GM12878 (cell line): Measurements from ENCODE around the gene RGS16. TPM values are rescaled to one million over a fixed set of nuclear protein-coding genes. Genes with fewer than 3 reads are reported as not detected.

Experiments
- ATAC-seq: fragments of 200-7000 bp; cut with Tn5 transposase; 3 replicates; pipeline ENCODE4 v1.9.1; 2020; ENCODE audit warnings: mild to moderate bottlenecking, moderate library complexity
- BruUV-seq: library from RNA; stranded (reverse); fragments of 400-500 nt; replicated peaks from 2 replicates; lab custom pipeline; 2021; lab: Mats Ljungman, UMichigan
- CTCF ChIA-PET: fragments of 300-600 bp; sonication (Branson Sonifier 250); formaldehyde crosslinking; extraction: SDS; loops from one replicate; lab custom pipeline; 2021; ENCODE audit warnings: inconsistent platforms; lab: Yijun Ruan, JAX
- POLR2A ChIA-PET: fragments of 350-600 bp; formaldehyde crosslinking; extraction: SDS; loops from one replicate; lab custom pipeline; 2021; ENCODE audit warnings: inconsistent platforms; lab: Charles Lee
- RAD21 ChIA-PET: fragments of 300-600 bp; sonication (Branson Sonifier 250); formaldehyde crosslinking; loops from one replicate; lab custom pipeline; 2023; ENCODE audit warnings: antibody characterized with exemption; ENCODE audit not compliant: unreplicated experiment; lab: Charles Lee
- SMC1A ChIA-PET: fragments of 300-600 bp; sonication (Branson Sonifier 250); formaldehyde crosslinking; loops from one replicate; lab custom pipeline; 2023; ENCODE audit not compliant: unreplicated experiment, uncharacterized antibody; lab: Charles Lee
- DNase-seq: peaks from one replicate; pipeline ENCODE4 v3.0.0-alpha.2; 2011; ENCODE audit warnings: low read depth, low spot score
- FAIRE-seq: peaks from 3 replicates; lab custom pipeline; 2011; peaks lifted over from hg19 to GRCh38; lab: Jason Lieb, UNC
- H2AFZ ChIP-seq: 2 replicates; pipeline ENCODE4 v1.6.0; 2011; ENCODE audit warnings: low read depth, low read length, control low read depth; ENCODE audit not compliant: control insufficient read depth
- H3K27ac ChIP-seq: 2 replicates; pipeline ENCODE4 v1.5.1; 2011; ENCODE audit warnings: control low read depth; ENCODE audit not compliant: control insufficient read depth, insufficient read depth
- H3K27me3 ChIP-seq, 2 experiments: replicated peaks in 1 of 2; 2 replicates each; pipeline versions ENCODE4 v1.6.0 to v1.6.1; 2011; ENCODE audit warnings: low read length in 1 of 2; ENCODE audit not compliant: control insufficient read depth in 2 of 2, insufficient read depth in 2 of 2
- H3K36me3 ChIP-seq, 2 experiments: 2 replicates each; pipeline ENCODE4 v1.5.1; 2011; ENCODE audit warnings: low read length in 1 of 2; ENCODE audit not compliant: control insufficient read depth in 2 of 2, insufficient read depth in 2 of 2
- H3K4me1 ChIP-seq: 2 replicates; pipeline ENCODE4 v1.6.1; 2011; ENCODE audit warnings: mild to moderate bottlenecking, low read length, moderate library complexity, mixed read lengths; ENCODE audit not compliant: control insufficient read depth, insufficient read depth
- H3K4me2 ChIP-seq: 2 replicates; pipeline ENCODE4 v1.6.0; 2011; ENCODE audit warnings: control low read depth; ENCODE audit not compliant: control insufficient read depth, insufficient read depth
- H3K4me3 ChIP-seq: fragments of 200-600 bp; sonication (generic); 2 replicates; pipeline ENCODE4 v1.5.1; 2016
- H3K79me2 ChIP-seq: 2 replicates; pipeline ENCODE4 v1.6.0; 2011; ENCODE audit warnings: low read length; ENCODE audit not compliant: control insufficient read depth, insufficient read depth
- H3K9ac ChIP-seq: 2 replicates; pipeline ENCODE4 v1.8.0; 2011; ENCODE audit warnings: low read length, control low read depth, mixed read lengths; ENCODE audit not compliant: control insufficient read depth, insufficient read depth
- H3K9me3 ChIP-seq: replicated peaks from 3 replicates; pipeline ENCODE4 v1.5.1; 2011; ENCODE audit warnings: mild to moderate bottlenecking, low read length; ENCODE audit not compliant: control insufficient read depth, insufficient read depth
- H4K20me1 ChIP-seq: 2 replicates; pipeline ENCODE4 v1.6.0; 2011; ENCODE audit not compliant: control insufficient read depth, insufficient read depth
- DPF2 ChIP-seq: fragments of 450-650 bp; IDR thresholded peaks from 2 replicates; pipeline ENCODE4 v1.6.1; 2017; ENCODE audit warnings: mild to moderate bottlenecking
- EGR1 ChIP-seq, 2 experiments: IDR thresholded peaks; 1 replicate in 1 of 2; 2 replicates in 1 of 2; pipeline ENCODE4 v1.6.1; 2011 to 2012; ENCODE audit warnings: low read depth in 2 of 2, low read length in 2 of 2, borderline replicate concordance in 1 of 2, mild to moderate bottlenecking in 1 of 2, moderate library complexity in 1 of 2
- EZH2 ChIP-seq: IDR thresholded peaks from 2 replicates; pipeline ENCODE4 v1.6.1; 2012; ENCODE audit warnings: low read depth, mild to moderate bottlenecking, control low read depth, inconsistent platforms, low read length, borderline replicate concordance; ENCODE audit not compliant: control insufficient read depth
- MEF2A ChIP-seq: IDR thresholded peaks from 2 replicates; pipeline ENCODE4 v1.6.1; 2011; ENCODE audit warnings: low read depth, mild to moderate bottlenecking, low read length, moderate library complexity; ENCODE audit not compliant: insufficient read depth
- MXI1 ChIP-seq: fragments of 150-350 bp; IDR thresholded peaks from 2 replicates; pipeline ENCODE4 v1.6.1; 2011; ENCODE audit warnings: low read depth, mild to moderate bottlenecking, inconsistent platforms, low read length, improper control_type of control experiment
- POU2F2 ChIP-seq: IDR thresholded peaks from 3 replicates; pipeline ENCODE4 v1.6.1; 2011; ENCODE audit warnings: low read depth, mild to moderate bottlenecking, low read length, borderline replicate concordance
- RB1 ChIP-seq: fragments of 450-650 bp; formaldehyde crosslinking; IDR thresholded peaks from 2 replicates; pipeline ENCODE4 v1.6.1; 2017; ENCODE audit warnings: mild to moderate bottlenecking, borderline replicate concordance
- SP1 ChIP-seq: IDR thresholded peaks from one replicate; pipeline ENCODE4 v1.6.1; 2011; ENCODE audit warnings: low read depth, low read length
- STAT1 ChIP-seq: fragments of 450-650 bp; conservative IDR thresholded peaks from 2 replicates; pipeline ENCODE4 v1.6.1; 2014; ENCODE audit warnings: antibody characterized with exemption, mild to moderate bottlenecking
- WRNIP1 ChIP-seq: IDR thresholded peaks from 2 replicates; pipeline ENCODE4 v1.6.1; 2011; ENCODE audit warnings: low read depth, low read length, improper control_type of control experiment, borderline replicate concordance
- ZBED1 ChIP-seq: IDR thresholded peaks from 2 replicates; pipeline ENCODE4 v1.6.1; 2016; ENCODE audit warnings: borderline replicate concordance
- ZSCAN29 ChIP-seq: fragments of 450-650 bp; IDR thresholded peaks from 2 replicates; pipeline ENCODE4 v1.6.1; 2017; ENCODE audit warnings: mild to moderate bottlenecking, moderate library complexity
- WGBS: methylation state at CpG from one replicate; pipeline ENCODE4 v1.1.6; 2016; ENCODE audit warnings: low lambda C conversion rate; ENCODE audit not compliant: insufficient replicate concordance, insufficient coverage; ENCODE audit errors: missing lambda C conversion rate; 5-methylcytosine and 5-hydroxymethylcytosine counted together
- in situ Hi-C: fragments of 300-500 bp; cut with MboI; formaldehyde crosslinking; loops from 9 replicates; pipeline ENCODE4 v1.14.3; 2018; ENCODE audit warnings: mixed read lengths
- intact Hi-C: fragments of 100-400 bp; cut with micrococcal nuclease; formaldehyde crosslinking; loops from one replicate; pipeline ENCODE4 v1.14.2; 2022; ENCODE audit not compliant: unreplicated experiment
- polyA plus RNA-seq, 11 experiments: library from polyadenylated mRNA; depleted of rRNA in 4 of 11; unstranded in 6 of 11; stranded (reverse) in 5 of 11; fragments of >200 nt; fragmentation: Nextera tagmentation in 4 of 11; fragmentation: Illumina TruSeq in 1 of 11; extraction: Ambion mirVana in 4 of 11; extraction: Trizol in 1 of 11; gene quantifications; 1 replicate in 1 of 11; 2 replicates in 10 of 11; pipeline versions ENCODE4 v1.2.1 to v1.2.3, GENCODE V29; 2011 to 2016; ENCODE audit warnings: inconsistent platforms in 2 of 11, missing spikeins in 2 of 11, low read depth in 1 of 11
- total RNA-seq, 4 experiments: library from RNA; depleted of rRNA in 3 of 4; stranded (reverse); fragments of >200 nt in 3 of 4; fragmentation: Illumina TruSeq in 1 of 4; extraction: Trizol in 1 of 4; gene quantifications; 2 replicates each; pipeline versions ENCODE4 v1.2.1 to v1.2.3, GENCODE V29; 2013 to 2021
- TF ChIP-seq, protein P1 (sequence below), 3 experiments: IDR thresholded peaks in 2 of 3; conservative IDR thresholded peaks in 1 of 3; 2 replicates each; pipeline ENCODE4 v1.5.1; 2011; ENCODE audit warnings: low read depth in 3 of 3, low read length in 3 of 3, mild to moderate bottlenecking in 3 of 3, control low read depth in 2 of 3, moderate library complexity in 2 of 3, inconsistent platforms in 1 of 3, mixed read lengths in 1 of 3; ENCODE audit not compliant: control insufficient read depth in 2 of 3, insufficient read depth in 1 of 3; ENCODE audit errors: extremely low read depth in 1 of 3
- TF ChIP-seq, protein P2 (sequence below): fragments of 450-650 bp; formaldehyde crosslinking; IDR thresholded peaks from 2 replicates; pipeline ENCODE4 v1.5.0; 2022; ENCODE audit warnings: mild to moderate bottlenecking, missing genetic modification characterization

Gene RGS16
- total and polyA plus RNA-seq, 10 of the 15 experiments (the other 5 are each of a cell fraction or from before 2014, with no cell fraction given), result 16.4 to 58.2 (median 44.6) TPM

GRCh38 chr1:182622901-182623528 lies 18.8 kb upstream of the RGS16 start (continued):
- TF ChIP-seq EGR1 (IDR thresholded peaks at IDR 0.05; ENCODE audit: borderline replicate concordance in 1 of 2, low read depth in 2 of 2, low read length in 2 of 2) (peak; percentile 3 to 44; a peak in 2 of 3 replicates), POU2F2 (peak; percentile 56; the same call in 2 of the 3 replicates), DPF2 (no peak; the same call in 1 of the 2 replicates), ZBED1 (peak; percentile 66; the same call in 1 of the 2 replicates), STAT1 (no peak)
- TF ChIP-seq, protein P1, sequence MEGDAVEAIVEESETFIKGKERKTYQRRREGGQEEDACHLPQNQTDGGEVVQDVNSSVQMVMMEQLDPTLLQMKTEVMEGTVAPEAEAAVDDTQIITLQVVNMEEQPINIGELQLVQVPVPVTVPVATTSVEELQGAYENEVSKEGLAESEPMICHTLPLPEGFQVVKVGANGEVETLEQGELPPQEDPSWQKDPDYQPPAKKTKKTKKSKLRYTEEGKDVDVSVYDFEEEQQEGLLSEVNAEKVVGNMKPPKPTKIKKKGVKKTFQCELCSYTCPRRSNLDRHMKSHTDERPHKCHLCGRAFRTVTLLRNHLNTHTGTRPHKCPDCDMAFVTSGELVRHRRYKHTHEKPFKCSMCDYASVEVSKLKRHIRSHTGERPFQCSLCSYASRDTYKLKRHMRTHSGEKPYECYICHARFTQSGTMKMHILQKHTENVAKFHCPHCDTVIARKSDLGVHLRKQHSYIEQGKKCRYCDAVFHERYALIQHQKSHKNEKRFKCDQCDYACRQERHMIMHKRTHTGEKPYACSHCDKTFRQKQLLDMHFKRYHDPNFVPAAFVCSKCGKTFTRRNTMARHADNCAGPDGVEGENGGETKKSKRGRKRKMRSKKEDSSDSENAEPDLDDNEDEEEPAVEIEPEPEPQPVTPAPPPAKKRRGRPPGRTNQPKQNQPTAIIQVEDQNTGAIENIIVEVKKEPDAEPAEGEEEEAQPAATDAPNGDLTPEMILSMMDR (IDR thresholded peaks at IDR 0.05 in 2 of 3, conservative IDR thresholded peaks at IDR 0.05 in 1 of 3; ENCODE audit: control insufficient read depth in 2 of 3, extremely low read depth in 1 of 3, insufficient read depth in 1 of 3, low read depth in 3 of 3, low read length in 3 of 3), result no peak

DNA sequence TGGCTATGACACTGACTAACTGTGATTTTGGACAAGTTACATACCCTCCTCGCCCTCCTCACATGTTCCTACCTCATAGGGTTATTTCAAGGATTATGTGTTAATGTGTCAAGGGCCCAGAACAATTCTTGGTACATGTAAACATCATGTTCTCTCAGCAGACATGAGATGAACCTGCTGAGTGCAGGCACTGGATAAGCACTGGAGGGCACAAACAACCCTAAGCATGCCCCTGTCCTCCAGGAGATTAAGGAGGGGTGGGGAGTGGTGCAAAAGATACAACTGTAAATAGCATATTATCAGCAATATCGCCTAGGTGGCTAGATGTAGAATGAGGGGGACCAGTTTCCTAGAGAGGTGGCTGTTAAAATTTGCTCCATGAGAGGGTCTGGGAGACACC lies 17.7 kb upstream of the RGS16 start:
- FAIRE-seq (no peak), DNase-seq (no peak), ATAC-seq (no peak)
- ChIA-PET SMC1A (interaction anchor here (2.5 to 12.3 kb wide), 4 partner anchors 7 to 55 kb away, joined by 7 to 219 read pairs (median 78); partner anchors contain the start of gene RGS16), CTCF (interaction anchor here (0.6 to 37.4 kb wide), 3 partner anchors 26 to 208 kb away, joined by 3 to 1888 read pairs (median 5); partner anchors contain the start of gene NPL)
- Histone ChIP-seq H3K4me3 (no peak overlapping the region), H3K9me3 (peaks cover 2% of the 10 kb centered on the region; the same call in 1 of the 3 replicates), H3K27me3 (no peaks in the 10 kb centered on the region), H3K36me3 (no peaks in the 10 kb centered on the region), H3K4me1 (peaks cover 69% of the 10 kb centered on the region), H3K79me2 (no peaks in the 10 kb centered on the region), H4K20me1 (no peaks in the 10 kb centered on the region), H3K27ac (peak overlapping the region; percentile 33)
- intact Hi-C loops, result no loop called here
- no peak for TF ChIP-seq ZSCAN29
- TF ChIP-seq, protein P2, sequence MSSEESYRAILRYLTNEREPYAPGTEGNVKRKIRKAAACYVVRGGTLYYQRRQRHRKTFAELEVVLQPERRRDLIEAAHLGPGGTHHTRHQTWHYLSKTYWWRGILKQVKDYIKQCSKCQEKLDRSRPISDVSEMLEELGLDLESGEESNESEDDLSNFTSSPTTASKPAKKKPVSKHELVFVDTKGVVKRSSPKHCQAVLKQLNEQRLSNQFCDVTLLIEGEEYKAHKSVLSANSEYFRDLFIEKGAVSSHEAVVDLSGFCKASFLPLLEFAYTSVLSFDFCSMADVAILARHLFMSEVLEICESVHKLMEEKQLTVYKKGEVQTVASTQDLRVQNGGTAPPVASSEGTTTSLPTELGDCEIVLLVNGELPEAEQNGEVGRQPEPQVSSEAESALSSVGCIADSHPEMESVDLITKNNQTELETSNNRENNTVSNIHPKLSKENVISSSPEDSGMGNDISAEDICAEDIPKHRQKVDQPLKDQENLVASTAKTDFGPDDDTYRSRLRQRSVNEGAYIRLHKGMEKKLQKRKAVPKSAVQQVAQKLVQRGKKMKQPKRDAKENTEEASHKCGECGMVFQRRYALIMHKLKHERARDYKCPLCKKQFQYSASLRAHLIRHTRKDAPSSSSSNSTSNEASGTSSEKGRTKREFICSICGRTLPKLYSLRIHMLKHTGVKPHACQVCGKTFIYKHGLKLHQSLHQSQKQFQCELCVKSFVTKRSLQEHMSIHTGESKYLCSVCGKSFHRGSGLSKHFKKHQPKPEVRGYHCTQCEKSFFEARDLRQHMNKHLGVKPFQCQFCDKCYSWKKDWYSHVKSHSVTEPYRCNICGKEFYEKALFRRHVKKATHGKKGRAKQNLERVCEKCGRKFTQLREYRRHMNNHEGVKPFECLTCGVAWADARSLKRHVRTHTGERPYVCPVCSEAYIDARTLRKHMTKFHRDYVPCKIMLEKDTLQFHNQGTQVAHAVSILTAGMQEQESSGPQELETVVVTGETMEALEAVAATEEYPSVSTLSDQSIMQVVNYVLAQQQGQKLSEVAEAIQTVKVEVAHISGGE (CRISPR knock-in tag), result no peak
- TF ChIP-seq EZH2, result no peak
- no peak for TF ChIP-seq SP1
- no peak for TF ChIP-seq MEF2A
- no peak for TF ChIP-seq RB1
- no peak for TF ChIP-seq WRNIP1
- TF ChIP-seq MXI1, result no peak
- TF ChIP-seq STAT1, result no peak
- TF ChIP-seq, all 136 proteins: peak for 0
- POLR2A ChIA-PET, result interaction anchor here (1.4 to 1.7 kb wide), 2 partner anchors 8 to 13 kb away, joined by 4 to 6 read pairs; no protein-coding TSS in a partner anchor
- no TSS peak for BruUV-seq
- RAD21 ChIA-PET, result interaction anchor here (1.3 to 1.8 kb wide), 3 partner anchors 19 to 165 kb away, joined by 3 to 8 read pairs (median 7); no protein-coding TSS in a partner anchor
- Histone ChIP-seq H3K4me2 (peak overlapping the region; percentile 19; the same call in 1 of the 2 replicates), H3K9ac (no peak overlapping the region), H2AFZ (no peak overlapping the region)
- WGBS, result 100% methylated on average over 2 of the region's 2 CpGs
- in situ Hi-C loops, result no loop called here
